CD4-positive, alpha-beta T cell treated with Interleukin-4 for 1 hour (primary cell): ENCODE measurements around the gene FSHB.
A peak's percentile ranks its signal among the peaks of the same experiment; 100 is the strongest.

Experiments used
- DNase-seq, 2 donors: peaks; one replicate each; pipeline ENCODE4 v3.0.0-alpha.2; 2020 to 2022

FSHB gene

GRCh38 chr11:30270671-30271070, 39.9 kb downstream of the FSHB start:
- no peak for DNase-seq

DNA sequence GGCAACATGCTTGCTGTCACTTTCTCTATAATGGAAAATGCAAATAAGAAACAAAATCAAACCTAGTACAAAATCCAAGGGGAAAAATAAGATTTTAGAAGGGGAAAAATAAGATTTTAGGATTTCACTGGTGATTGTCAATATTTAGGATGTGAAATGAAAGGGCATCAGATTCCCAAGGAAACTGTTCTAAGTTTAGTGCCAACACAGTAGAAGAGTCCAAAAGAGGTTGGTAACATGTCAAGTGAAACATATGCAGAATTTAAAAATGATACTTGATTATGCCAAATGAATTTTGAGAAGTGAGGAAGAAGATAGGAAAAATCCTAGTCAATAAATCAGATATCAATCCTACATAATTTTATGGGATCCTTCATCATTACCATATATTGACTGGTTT, 46.4 kb downstream of the FSHB start:
- no peak for DNase-seq

- DNase-seq, result no peak
These were observed 49.0 kb downstream of the FSHB start for GRCh38 chr11:30279796-30280195.

DNA sequence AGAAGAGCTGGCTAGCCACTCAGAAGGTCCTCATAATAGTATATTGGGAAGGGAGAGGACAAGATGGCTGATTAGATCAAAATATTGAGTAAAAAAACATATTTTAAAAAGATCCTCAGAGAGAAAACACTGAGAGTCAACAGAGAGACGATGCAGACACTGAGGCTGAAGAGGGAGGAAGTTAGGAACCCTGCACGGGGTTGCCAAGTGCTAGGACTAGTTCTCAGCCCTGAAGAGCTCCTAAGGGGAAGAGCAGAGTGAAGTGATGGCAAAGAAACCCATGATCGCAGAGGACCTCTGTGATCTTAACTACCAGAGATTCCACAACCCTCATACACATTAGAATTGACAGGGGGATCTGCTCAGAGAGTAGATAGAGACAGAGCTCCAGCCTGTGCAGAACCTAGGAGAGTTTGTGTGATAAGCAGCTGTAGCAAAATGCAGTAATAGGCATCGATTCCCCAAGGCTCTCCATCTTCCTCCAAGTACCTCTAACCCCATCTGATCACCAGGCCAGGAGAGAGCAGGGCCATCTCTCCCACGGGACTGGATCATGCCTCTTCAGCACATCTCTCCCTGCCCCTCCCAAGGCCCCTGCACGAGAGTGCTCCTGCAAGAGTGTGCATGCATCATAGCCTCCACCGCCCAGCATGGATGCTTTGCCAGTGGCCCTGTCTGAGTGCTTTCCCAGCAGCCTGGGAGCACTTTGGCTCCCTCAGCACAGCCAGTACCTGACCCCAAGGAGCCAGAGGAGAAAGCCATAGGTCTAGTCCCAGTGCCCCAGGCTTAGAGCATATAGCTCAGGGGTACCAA, 50.9 kb downstream of the FSHB start:
- no peak for DNase-seq

- DNase-seq, result peak in 1 of 2 donors; percentile 27
These were observed 51.4 kb downstream of the FSHB start for GRCh38 chr11:30282289-30282631.
